GM18909 (cell line): ENCODE measurements around the gene MLC1.

Experiments used
- ATAC-seq: cut with Tn5 transposase; IDR thresholded peaks from one replicate; pipeline ENCODE4 v1.9.1; 2021; ENCODE audit warnings: mild to moderate bottlenecking; ENCODE audit not compliant: unreplicated experiment, poor library complexity

MLC1 gene

GRCh38 chr22:50081426-50082196 lies 3.6 kb downstream of the MLC1 start:
- ATAC-seq = no peak

GRCh38 chr22:50080077-50080465 lies 5.2 kb downstream of the MLC1 start:
- ATAC-seq = no peak

GRCh38 chr22:50078761-50079160 lies 6.5 kb downstream of the MLC1 start:
- ATAC-seq = no peak

GRCh38 chr22:50078246-50078645 lies 7.0 kb downstream of the MLC1 start:
- no peak for ATAC-seq

GRCh38 chr22:50076646-50077535 lies 8.3 kb downstream of the MLC1 start:
- no peak for ATAC-seq

- ATAC-seq = no peak
Measured at GRCh38 chr22:50074551-50075530, 10.4 kb downstream of the MLC1 start.

- ATAC-seq = no peak
Measured at GRCh38 chr22:50074056-50074455, 11.2 kb downstream of the MLC1 start.

GRCh38 chr22:50072714-50073538 lies 12.3 kb downstream of the MLC1 start:
- no peak for ATAC-seq

GRCh38 chr22:50072167-50072555 lies 13.1 kb downstream of the MLC1 start:
- no peak for ATAC-seq

- no peak for ATAC-seq
Measured at GRCh38 chr22:50071432-50072166, 13.6 kb downstream of the MLC1 start.

- no peak for ATAC-seq
Measured at GRCh38 chr22:50070366-50070765, 14.9 kb downstream of the MLC1 start.

- no peak for ATAC-seq
Measured at GRCh38 chr22:50068096-50068495, 17.1 kb downstream of the MLC1 start.

GRCh38 chr22:50067244-50067643 lies 18.0 kb downstream of the MLC1 start:
- no peak for ATAC-seq

- no peak for ATAC-seq
Measured at GRCh38 chr22:50064453-50064852, 20.8 kb downstream of the MLC1 start.

GRCh38 chr22:50063589-50064393 lies 21.4 kb downstream of the MLC1 start:
- ATAC-seq = no peak

- ATAC-seq = no peak
Measured at GRCh38 chr22:50062509-50063135, 22.6 kb downstream of the MLC1 start.

GRCh38 chr22:50061824-50062355 lies 23.3 kb downstream of the MLC1 start:
- no peak for ATAC-seq
